GM19467 (cell line): ENCODE measurements around the gene ZNF19.

Source experiments
- ATAC-seq: cut with Tn5 transposase; IDR thresholded peaks from one replicate; pipeline ENCODE4 v1.9.1; 2021; ENCODE audit warnings: mild to moderate bottlenecking, moderate library complexity; ENCODE audit not compliant: unreplicated experiment

The ZNF19 gene

DNA sequence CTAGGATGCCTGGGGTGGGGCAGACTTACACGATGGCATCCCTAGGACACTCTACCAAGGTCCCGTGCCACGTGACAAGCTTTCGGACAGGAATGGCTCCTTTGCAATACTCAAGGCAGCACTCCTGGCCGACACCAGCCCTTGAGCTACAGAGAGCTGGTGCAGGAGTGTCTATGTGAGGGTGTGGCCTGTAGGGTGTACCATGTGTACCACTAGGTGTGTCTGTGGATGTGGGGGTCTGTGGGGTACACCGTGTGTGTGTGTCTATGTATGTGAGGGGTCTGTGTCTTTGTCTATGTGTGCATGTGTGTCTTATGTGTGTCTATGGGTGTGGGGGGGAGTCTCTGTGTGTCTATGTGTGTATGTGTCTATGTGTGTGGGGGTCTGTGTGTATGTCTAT, 45.4 kb downstream of the ZNF19 start:
- no peak for ATAC-seq

GRCh38 chr16:71442051-71442440, 47.1 kb downstream of the ZNF19 start, which contains the start of gene TLE7:
Gene TLE7 (minus strand): TSS chr16:71442054. CDS start chr16:71433324, 8,730 bp downstream.
- no peak for ATAC-seq

GRCh38 chr16:71441348-71442050, 47.6 kb downstream of the ZNF19 start:
- ATAC-seq = no peak

GRCh38 chr16:71440669-71441347, 48.3 kb downstream of the ZNF19 start:
- no peak for ATAC-seq

- no peak for ATAC-seq
These were observed 49.6 kb downstream of the ZNF19 start for GRCh38 chr16:71439523-71439922.

GRCh38 chr16:71436473-71436872, 52.7 kb downstream of the ZNF19 start:
- ATAC-seq = no peak

DNA sequence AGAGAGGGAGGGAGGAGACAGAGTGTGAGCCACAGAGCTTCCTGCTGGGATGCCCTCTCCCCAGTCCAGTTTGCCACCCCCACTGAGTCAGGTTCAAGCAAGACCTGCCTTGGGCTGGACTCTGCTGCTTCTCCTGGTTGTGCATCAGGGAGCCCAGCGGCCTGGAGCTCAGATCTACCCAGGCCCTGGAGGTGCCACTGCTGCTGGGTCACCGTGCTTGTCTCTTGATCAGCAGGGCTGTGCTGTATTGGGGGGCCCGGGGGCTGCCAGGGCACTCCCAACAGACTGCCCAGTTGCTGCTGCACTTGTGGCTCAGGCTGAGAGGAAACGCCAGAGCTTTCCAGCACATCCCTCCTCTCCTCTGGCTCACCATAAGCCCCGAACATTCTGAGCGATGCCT, 56.2 kb downstream of the ZNF19 start:
- no peak for ATAC-seq

DNA sequence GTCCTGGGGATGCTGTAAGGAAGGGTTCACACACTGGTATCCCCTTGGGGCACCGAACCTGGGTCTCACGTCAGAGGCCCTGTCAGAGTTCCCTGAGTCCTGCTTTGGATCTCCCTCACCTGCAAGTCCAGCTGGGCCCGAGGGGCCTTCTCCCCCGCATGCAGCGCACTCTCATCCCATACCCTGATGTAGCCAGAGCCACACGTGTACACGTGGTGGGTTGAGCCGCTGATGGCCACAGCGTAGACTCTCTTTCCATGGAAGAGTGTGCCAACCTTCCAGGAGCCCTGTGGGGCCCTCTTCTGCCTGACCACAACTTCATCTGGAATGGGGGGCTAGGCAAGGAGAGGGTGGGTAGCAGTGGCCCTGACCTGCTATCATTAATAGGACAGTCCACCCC, 57.1 kb downstream of the ZNF19 start:
- ATAC-seq = no peak

- ATAC-seq = no peak
These were observed 57.9 kb downstream of the ZNF19 start for GRCh38 chr16:71431176-71431575.

DNA sequence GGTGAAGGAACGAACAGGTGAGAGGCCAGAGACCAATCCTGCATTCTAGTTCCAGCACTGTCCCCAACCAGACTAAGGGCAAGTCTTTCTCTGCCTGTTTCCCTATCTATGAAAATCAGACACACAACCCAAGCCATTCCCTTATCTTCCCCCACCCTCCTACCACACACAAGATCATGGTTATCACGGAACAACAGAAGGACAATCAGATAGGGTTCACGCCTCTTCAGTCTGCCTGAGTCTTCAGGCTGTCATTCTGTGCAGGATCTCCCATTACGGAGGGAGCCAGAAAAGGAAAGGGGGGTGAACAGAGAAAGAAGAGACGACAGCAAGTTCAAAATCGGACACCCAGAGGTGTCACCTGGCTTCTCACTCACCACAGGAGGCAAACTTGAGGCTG, 58.4 kb downstream of the ZNF19 start:
- ATAC-seq = no peak

DNA sequence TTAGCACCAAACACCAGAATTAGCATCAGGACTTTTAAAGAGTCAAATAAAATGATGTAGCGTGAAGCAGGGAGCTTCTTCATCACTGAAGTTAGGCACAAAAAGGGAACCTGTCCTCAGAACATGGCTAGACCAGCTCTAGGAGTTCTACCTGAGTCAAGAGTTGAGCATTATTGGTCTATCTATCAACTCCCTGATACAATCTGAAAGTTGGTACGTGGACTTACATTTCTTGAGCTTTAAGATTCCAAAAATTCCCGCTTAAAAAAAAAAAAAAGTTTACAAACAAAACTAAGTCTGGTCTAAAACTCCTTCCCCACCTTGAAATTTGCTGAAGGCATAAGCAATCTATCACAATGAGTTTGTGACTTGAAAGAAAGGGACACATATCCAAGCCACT, 59.5 kb downstream of the ZNF19 start:
- no peak for ATAC-seq

GRCh38 chr16:71428883-71429282, 60.2 kb downstream of the ZNF19 start:
- no peak for ATAC-seq

- ATAC-seq = no peak
These were observed 60.7 kb downstream of the ZNF19 start for GRCh38 chr16:71428385-71428784.

GRCh38 chr16:71426880-71427615, 62.1 kb downstream of the ZNF19 start:
- no peak for ATAC-seq

DNA sequence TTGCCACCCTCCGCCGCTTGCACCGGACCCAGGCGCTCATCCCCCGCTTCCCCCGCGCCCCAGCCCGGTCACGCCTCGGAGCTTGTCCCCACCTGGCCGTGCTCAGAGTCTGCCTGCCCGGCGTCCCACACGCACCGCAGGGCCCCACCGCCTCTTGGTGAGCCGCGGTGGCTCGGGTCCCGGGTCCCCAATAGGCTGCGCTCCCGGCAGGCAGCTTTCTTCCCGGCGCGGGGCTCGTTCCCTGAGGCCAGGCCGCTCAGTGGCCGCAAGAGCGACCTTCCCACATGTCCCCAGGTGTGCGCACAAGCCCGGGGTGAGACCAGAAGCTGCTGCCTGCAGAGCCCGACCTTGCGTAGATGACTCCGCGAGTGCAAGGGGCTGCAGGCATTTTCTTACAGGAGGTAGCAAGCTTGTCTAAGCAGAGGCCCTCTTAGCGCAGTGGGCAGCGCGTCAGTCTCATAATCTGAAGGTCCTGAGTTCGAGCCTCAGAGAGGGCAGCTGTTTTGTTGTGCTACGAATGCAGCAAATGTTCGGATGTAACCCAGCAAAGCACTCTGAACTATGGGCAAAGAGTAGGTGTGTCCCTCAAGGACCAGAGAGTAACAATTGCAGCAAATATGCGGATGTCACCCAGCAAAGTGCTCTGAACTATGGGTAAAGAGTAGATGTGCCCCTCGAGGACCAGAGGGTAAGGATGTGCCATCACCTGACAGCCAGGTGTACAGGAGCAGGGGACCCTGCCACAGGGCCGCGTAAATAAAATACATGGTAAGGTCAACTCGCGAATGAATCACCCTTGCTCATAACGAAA, 62.9 kb downstream of the ZNF19 start:
- ATAC-seq = no peak

GRCh38 chr16:71425746-71426068, 63.4 kb downstream of the ZNF19 start:
- no peak for ATAC-seq

GRCh38 chr16:71424626-71425025, 64.5 kb downstream of the ZNF19 start:
- no peak for ATAC-seq

DNA sequence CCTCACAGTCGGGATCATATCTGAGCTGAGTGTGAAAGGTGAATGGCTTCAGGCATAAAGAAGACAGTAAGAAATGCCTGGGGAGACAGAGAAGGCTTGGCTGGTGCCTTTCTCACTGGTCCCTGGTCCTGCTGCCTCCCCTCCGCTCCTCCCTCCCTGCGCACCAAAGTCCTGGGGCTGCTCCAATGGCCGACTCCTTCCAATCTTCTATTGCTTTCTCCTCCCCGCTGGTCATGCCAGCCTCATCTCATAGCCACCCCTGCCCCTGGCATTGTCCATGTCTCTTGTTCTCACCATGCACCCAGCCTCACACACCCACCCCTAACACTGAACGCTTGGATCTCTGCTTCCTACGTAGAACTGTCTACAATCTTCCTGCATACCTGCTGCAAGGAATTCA, 65.3 kb downstream of the ZNF19 start:
- ATAC-seq = no peak
